ENCODE measurements around the gene PIK3CD. TPM values are rescaled to one million over a fixed set of nuclear protein-coding genes. Genes with fewer than 3 reads are reported as not detected.
A peak's percentile ranks its signal among the peaks of the same experiment; 100 is the strongest.

The PIK3CD gene
- total RNA-seq, 1 donor from 2014 or later: 5.0 TPM

DNA sequence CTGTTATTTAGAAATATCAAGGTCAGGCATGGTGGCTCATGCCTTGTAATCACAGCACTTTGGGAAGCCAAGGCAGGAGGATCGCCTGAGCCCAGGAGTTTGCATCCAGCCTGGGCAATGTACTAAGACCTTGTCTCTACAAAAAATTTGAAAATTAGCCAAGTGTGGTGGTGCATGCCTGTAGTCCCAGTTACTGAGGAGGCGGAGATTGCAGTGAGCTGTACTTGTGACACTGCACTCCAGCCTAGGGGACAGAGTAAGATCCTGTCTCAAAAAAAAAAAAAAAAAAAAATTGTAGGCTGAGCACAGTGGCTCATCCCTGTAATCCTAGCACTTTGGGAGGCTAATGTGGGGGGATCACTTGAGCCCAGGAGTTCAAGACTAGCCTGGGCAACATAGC lies 45.3 kb downstream of the PIK3CD start:
- no peaks in the 10 kb centered on the region for H3K27me3 ChIP-seq (ENCODE audit: control insufficient read depth, insufficient read depth, low read length)
- DNase-seq (ENCODE audit: low read depth): no peak
- FAIRE-seq: no peak
- H3K36me3 ChIP-seq (ENCODE audit: control insufficient read depth, insufficient read depth, low read length): peaks cover 1% of the 10 kb centered on the region
- H3K4me3 ChIP-seq (ENCODE audit: low read depth, low read length): no peak overlapping the region
- TF ChIP-seq, protein P1, sequence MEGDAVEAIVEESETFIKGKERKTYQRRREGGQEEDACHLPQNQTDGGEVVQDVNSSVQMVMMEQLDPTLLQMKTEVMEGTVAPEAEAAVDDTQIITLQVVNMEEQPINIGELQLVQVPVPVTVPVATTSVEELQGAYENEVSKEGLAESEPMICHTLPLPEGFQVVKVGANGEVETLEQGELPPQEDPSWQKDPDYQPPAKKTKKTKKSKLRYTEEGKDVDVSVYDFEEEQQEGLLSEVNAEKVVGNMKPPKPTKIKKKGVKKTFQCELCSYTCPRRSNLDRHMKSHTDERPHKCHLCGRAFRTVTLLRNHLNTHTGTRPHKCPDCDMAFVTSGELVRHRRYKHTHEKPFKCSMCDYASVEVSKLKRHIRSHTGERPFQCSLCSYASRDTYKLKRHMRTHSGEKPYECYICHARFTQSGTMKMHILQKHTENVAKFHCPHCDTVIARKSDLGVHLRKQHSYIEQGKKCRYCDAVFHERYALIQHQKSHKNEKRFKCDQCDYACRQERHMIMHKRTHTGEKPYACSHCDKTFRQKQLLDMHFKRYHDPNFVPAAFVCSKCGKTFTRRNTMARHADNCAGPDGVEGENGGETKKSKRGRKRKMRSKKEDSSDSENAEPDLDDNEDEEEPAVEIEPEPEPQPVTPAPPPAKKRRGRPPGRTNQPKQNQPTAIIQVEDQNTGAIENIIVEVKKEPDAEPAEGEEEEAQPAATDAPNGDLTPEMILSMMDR (IDR thresholded peaks at IDR 0.05; ENCODE audit: insufficient read depth, low read length, severe bottlenecking): no peak

DNA sequence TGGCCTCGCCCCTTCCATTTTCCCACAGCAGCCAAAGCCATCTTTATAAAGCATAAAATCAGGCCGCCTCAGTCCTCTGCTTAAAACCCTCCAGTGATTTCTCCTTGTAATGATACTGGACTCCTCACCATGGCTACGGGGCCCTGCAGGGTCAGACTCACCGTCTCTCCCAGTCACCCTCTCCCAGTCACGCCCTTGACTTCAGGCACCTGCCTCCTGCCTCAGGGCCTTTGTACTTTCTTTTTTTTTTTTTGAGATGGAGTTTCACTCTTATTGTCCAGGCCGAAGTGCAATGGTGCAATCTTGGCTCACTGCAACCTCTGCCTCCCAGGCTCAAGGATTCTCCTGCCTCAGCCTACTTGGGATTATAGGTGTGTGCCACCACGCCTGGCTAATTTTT lies 47.8 kb downstream of the PIK3CD start:
- no peak for FAIRE-seq
- Histone ChIP-seq H3K36me3 (ENCODE audit: control insufficient read depth, insufficient read depth, low read length) (no peaks in the 10 kb centered on the region), H3K4me3 (ENCODE audit: low read depth, low read length) (no peak overlapping the region), H3K27me3 (ENCODE audit: control insufficient read depth, insufficient read depth, low read length) (no peaks in the 10 kb centered on the region)
- TF ChIP-seq, protein P1 (IDR thresholded peaks at IDR 0.05; ENCODE audit: insufficient read depth, low read length, severe bottlenecking): no peak
- peak; percentile 65 for DNase-seq (ENCODE audit: low read depth)

- no peak for FAIRE-seq
- DNase-seq (ENCODE audit: low read depth): peak; percentile 95
- no peak overlapping the region for H3K4me3 ChIP-seq (ENCODE audit: low read depth, low read length)
Measured at GRCh38 chr1:9700340-9700739, 48.8 kb downstream of the PIK3CD start.

DNA sequence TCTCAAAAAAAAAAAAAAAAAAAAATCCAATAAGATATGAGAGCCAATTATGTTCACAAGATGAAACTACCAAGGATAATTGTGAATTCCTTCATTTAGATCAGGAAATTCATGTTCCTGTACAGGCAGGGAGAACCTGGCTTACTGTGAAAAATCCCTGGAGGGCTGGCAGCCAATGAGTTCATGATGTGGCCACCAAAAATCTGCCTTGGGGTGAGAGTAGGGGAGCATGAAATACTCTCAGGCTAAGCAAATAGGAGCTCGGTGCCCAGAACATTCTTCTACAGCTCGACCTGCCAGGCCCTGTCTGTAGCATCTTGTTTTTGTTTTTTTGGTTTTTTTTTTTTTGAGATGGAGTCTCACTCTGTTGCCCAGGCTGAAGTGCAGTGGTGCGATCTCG lies 50.1 kb downstream of the PIK3CD start:
- TF ChIP-seq, protein P1 (IDR thresholded peaks at IDR 0.05; ENCODE audit: insufficient read depth, low read length, severe bottlenecking): no peak
- DNase-seq (ENCODE audit: low read depth): peak; percentile 57
- Histone ChIP-seq H3K36me3 (ENCODE audit: control insufficient read depth, insufficient read depth, low read length) (no peaks in the 10 kb centered on the region), H3K4me3 (ENCODE audit: low read depth, low read length) (no peak overlapping the region), H3K27me3 (ENCODE audit: control insufficient read depth, insufficient read depth, low read length) (no peaks in the 10 kb centered on the region)
- FAIRE-seq: no peak

More at GRCh38 chr1:9700340-9700739, 48.8 kb downstream of the PIK3CD start:
- TF ChIP-seq, protein P1 (IDR thresholded peaks at IDR 0.05; ENCODE audit: insufficient read depth, low read length, severe bottlenecking): no peak
- Histone ChIP-seq H3K36me3 (ENCODE audit: control insufficient read depth, insufficient read depth, low read length) (no peaks in the 10 kb centered on the region), H3K27me3 (ENCODE audit: control insufficient read depth, insufficient read depth, low read length) (no peaks in the 10 kb centered on the region)

GRCh38 chr1:9703165-9703509 lies 51.6 kb downstream of the PIK3CD start:
- TF ChIP-seq, protein P1 (IDR thresholded peaks at IDR 0.05; ENCODE audit: insufficient read depth, low read length, severe bottlenecking): no peak
- DNase-seq (ENCODE audit: low read depth) (no peak), FAIRE-seq (no peak)
- H3K36me3 ChIP-seq (ENCODE audit: control insufficient read depth, insufficient read depth, low read length): no peaks in the 10 kb centered on the region
- H3K4me3 ChIP-seq (ENCODE audit: low read depth, low read length): no peak overlapping the region
- H3K27me3 ChIP-seq (ENCODE audit: control insufficient read depth, insufficient read depth, low read length): no peaks in the 10 kb centered on the region

GRCh38 chr1:9703681-9704080 lies 52.1 kb downstream of the PIK3CD start:
- DNase-seq (ENCODE audit: low read depth): no peak
- FAIRE-seq: no peak
- TF ChIP-seq, protein P1 (IDR thresholded peaks at IDR 0.05; ENCODE audit: insufficient read depth, low read length, severe bottlenecking): no peak
- H3K4me3 ChIP-seq (ENCODE audit: low read depth, low read length): no peak overlapping the region
- no peaks in the 10 kb centered on the region for H3K27me3 ChIP-seq (ENCODE audit: control insufficient read depth, insufficient read depth, low read length)
- H3K36me3 ChIP-seq (ENCODE audit: control insufficient read depth, insufficient read depth, low read length): no peaks in the 10 kb centered on the region

All from bronchial epithelial cell (primary cell).